ENCODE data around the gene BCAS3.

Gene BCAS3

GRCh38 chr17:61227866-61228265 lies 550.2 kb downstream of the BCAS3 start:
- DNase-seq (ENCODE audit: extremely low spot score), result no peak
- no peak for TF ChIP-seq CTCF (IDR thresholded peaks at IDR 0.05; ENCODE audit: control extremely low read depth, extremely low read depth, low read depth, missing control alignments)
- ChIA-PET POLR2A (no interaction called here), CTCF (no interaction called here)

- DNase-seq (ENCODE audit: extremely low spot score), result no peak
- no peak for TF ChIP-seq CTCF (IDR thresholded peaks at IDR 0.05; ENCODE audit: control extremely low read depth, extremely low read depth, low read depth, missing control alignments)
- POLR2A ChIA-PET, result no interaction called here
- CTCF ChIA-PET, result interaction anchor here (1.7 kb wide), 1 partner anchor 12 kb away, joined by 4 read pairs; no protein-coding TSS in a partner anchor
Observed at GRCh38 chr17:61230461-61230860, 552.8 kb downstream of the BCAS3 start.

- POLR2A ChIA-PET, result no interaction called here
- CTCF ChIA-PET, result interaction anchor here (0.6 kb wide), 1 partner anchor 29 kb away, joined by 3 read pairs; no protein-coding TSS in a partner anchor
- TF ChIP-seq CTCF (IDR thresholded peaks at IDR 0.05; ENCODE audit: control extremely low read depth, extremely low read depth, low read depth, missing control alignments), result no peak
- DNase-seq (ENCODE audit: extremely low spot score), result no peak
Observed at GRCh38 chr17:61230972-61231820, 553.5 kb downstream of the BCAS3 start.

GRCh38 chr17:61232871-61233270 lies 555.2 kb downstream of the BCAS3 start:
- no peak for TF ChIP-seq CTCF (IDR thresholded peaks at IDR 0.05; ENCODE audit: control extremely low read depth, extremely low read depth, low read depth, missing control alignments)
- no peak for DNase-seq (ENCODE audit: extremely low spot score)
- POLR2A ChIA-PET, result no interaction called here
- CTCF ChIA-PET, result interaction anchor here (1.1 to 1.7 kb wide), 5 partner anchors 8 to 59 kb away, joined by 3 to 5 read pairs (median 3); no protein-coding TSS in a partner anchor

- CTCF ChIA-PET, result interaction anchor here (1.1 to 1.5 kb wide), 5 partner anchors 8 to 57 kb away, joined by 3 to 5 read pairs (median 3); no protein-coding TSS in a partner anchor
- no peak for TF ChIP-seq CTCF (IDR thresholded peaks at IDR 0.05; ENCODE audit: control extremely low read depth, extremely low read depth, low read depth, missing control alignments)
- POLR2A ChIA-PET, result no interaction called here
- no peak for DNase-seq (ENCODE audit: extremely low spot score)
Observed at GRCh38 chr17:61233991-61234750, 556.5 kb downstream of the BCAS3 start.

GRCh38 chr17:61235001-61235826 lies 557.6 kb downstream of the BCAS3 start:
- ChIA-PET POLR2A (no interaction called here), CTCF (interaction anchor here (1.3 to 1.6 kb wide), 2 partner anchors 8 to 24 kb away, joined by 3 read pairs; no protein-coding TSS in a partner anchor)
- TF ChIP-seq CTCF (IDR thresholded peaks at IDR 0.05; ENCODE audit: control extremely low read depth, extremely low read depth, low read depth, missing control alignments), result no peak
- no peak for DNase-seq (ENCODE audit: extremely low spot score)
